Measurements from ENCODE around the gene SLC10A3. TPM values are rescaled to one million over a fixed set of nuclear protein-coding genes. Genes with fewer than 3 reads are reported as not detected.
"Not testable (repeated sequence)": the region's sequence is repeated elsewhere in the genome, so short reads cannot be mapped to it uniquely, and the experiment has no call there.

SLC10A3 gene
- total RNA-seq, 2 donors from 2014 or later: 23.8 to 30.0 TPM

GRCh38 chrX:154513716-154514115 is 23.3 kb upstream of the SLC10A3 start:
- DNase-seq (no peak), ATAC-seq (no peak)
- intact Hi-C loops (cut with DNase I, micrococcal nuclease): no loop called here

GRCh38 chrX:154512879-154513553 is 22.6 kb upstream of the SLC10A3 start:
- intact Hi-C loops (cut with DNase I, micrococcal nuclease): no loop called here

GRCh38 chrX:154511761-154512160 is 21.3 kb upstream of the SLC10A3 start:
- no peak for ATAC-seq
- intact Hi-C loops (cut with DNase I, micrococcal nuclease): no loop called here
- DNase-seq: no peak

More at GRCh38 chrX:154512879-154513553, 22.6 kb upstream of the SLC10A3 start:
- ATAC-seq: no peak
- DNase-seq: no peak

GRCh38 chrX:154509455-154509854 is 19.0 kb upstream of the SLC10A3 start:
- no peak for DNase-seq
- intact Hi-C loops (cut with DNase I, micrococcal nuclease): no loop called here

GRCh38 chrX:154508384-154508745 is 17.9 kb upstream of the SLC10A3 start:
- intact Hi-C loops (cut with DNase I, micrococcal nuclease): no loop called here
- no peak for ATAC-seq

More at GRCh38 chrX:154509455-154509854, 19.0 kb upstream of the SLC10A3 start:
- no peak for ATAC-seq

GRCh38 chrX:154507673-154508383 is 17.4 kb upstream of the SLC10A3 start:
- intact Hi-C loops (cut with DNase I, micrococcal nuclease): no loop called here
- no peak for DNase-seq
- ATAC-seq: no peak

More at GRCh38 chrX:154508384-154508745, 17.9 kb upstream of the SLC10A3 start:
- DNase-seq: no peak

GRCh38 chrX:154506483-154507332 is 16.3 kb upstream of the SLC10A3 start:
- ATAC-seq (peak; percentile 9), DNase-seq (no peak)
- intact Hi-C loops (cut with DNase I, micrococcal nuclease): no loop called here

- no peak for ATAC-seq
- intact Hi-C loops (cut with DNase I, micrococcal nuclease): no loop called here
- DNase-seq: no peak
Measured at GRCh38 chrX:154505734-154506133, 15.3 kb upstream of the SLC10A3 start.

GRCh38 chrX:154502989-154503388 is 12.6 kb upstream of the SLC10A3 start:
- intact Hi-C loops (cut with DNase I, micrococcal nuclease): no loop called here
- peak; percentile 14 for ATAC-seq
- DNase-seq: no peak

GRCh38 chrX:154502098-154502497 is 11.7 kb upstream of the SLC10A3 start:
- intact Hi-C loops (cut with DNase I, micrococcal nuclease): no loop called here
- DNase-seq: no peak
- ATAC-seq: no peak

- intact Hi-C loops (cut with DNase I, micrococcal nuclease); ATAC-seq; DNase-seq: not testable (repeated sequence)
Measured at GRCh38 chrX:154501423-154501822, 11.0 kb upstream of the SLC10A3 start.

- DNase-seq; ATAC-seq; intact Hi-C loops (cut with DNase I, micrococcal nuclease): not testable (repeated sequence)
Measured at GRCh38 chrX:154496591-154497137, 6.2 kb upstream of the SLC10A3 start.

GRCh38 chrX:154495472-154495922 is 5.1 kb upstream of the SLC10A3 start:
- intact Hi-C loops (cut with DNase I, micrococcal nuclease): no loop called here
- ATAC-seq (no peak), DNase-seq (no peak)

GRCh38 chrX:154494715-154495114 is 4.3 kb upstream of the SLC10A3 start:
- no peak for ATAC-seq
- intact Hi-C loops (cut with DNase I, micrococcal nuclease): no loop called here
- DNase-seq: no peak

- peak; percentile 43 for DNase-seq
- ATAC-seq: peak; percentile 19
- intact Hi-C loops (cut with DNase I, micrococcal nuclease): no loop called here
Measured at GRCh38 chrX:154490021-154490413, 412 bp downstream of the SLC10A3 start.

- intact Hi-C loops (cut with DNase I, micrococcal nuclease): no loop called here
- no peak for ATAC-seq
- DNase-seq: no peak
Measured at GRCh38 chrX:154489182-154489581, 1.2 kb downstream of the SLC10A3 start.

GRCh38 chrX:154488336-154489075 is 1.9 kb downstream of the SLC10A3 start:
- ATAC-seq (no peak), DNase-seq (no peak)
- intact Hi-C loops (cut with DNase I, micrococcal nuclease): no loop called here

GRCh38 chrX:154487518-154488290 is 2.7 kb downstream of the SLC10A3 start:
- intact Hi-C loops (cut with DNase I, micrococcal nuclease): no loop called here
- ATAC-seq (no peak), DNase-seq (no peak)

All from left colon (tissue), 2 donors.